BLaER1 treated with 17β-estradiol and CSF1 and Interleukin-3, amounts not matched to agents 10 nM and 100 nM (cell line): ENCODE data around the gene MFSD1.
A peak's percentile ranks its signal among the peaks of the same experiment; 100 is the strongest.

Source experiments
- H3K27ac ChIP-seq, 11 experiments: shearing (Covaris generic); formaldehyde crosslinking; 2 replicates each; pipeline ENCODE4 v1.8.1; 2022
- H3K27me3 ChIP-seq, 11 experiments: shearing (Covaris generic); formaldehyde crosslinking; 2 replicates each; pipeline ENCODE4 v1.8.1; 2022
- H3K36me3 ChIP-seq, 11 experiments: shearing (Covaris generic); formaldehyde crosslinking; 2 replicates each; pipeline ENCODE4 v1.8.1; 2022
- H3K4me1 ChIP-seq, 10 experiments: shearing (Covaris generic); formaldehyde crosslinking; 2 replicates each; pipeline ENCODE4 v1.8.1; 2022
- H3K4me2 ChIP-seq, 11 experiments: shearing (Covaris generic); formaldehyde crosslinking; 2 replicates each; pipeline ENCODE4 v1.8.1; 2022
- H3K4me3 ChIP-seq, 10 experiments: shearing (Covaris generic); formaldehyde crosslinking; 2 replicates each; pipeline ENCODE4 v1.8.1; 2022
- H3K9ac ChIP-seq, 11 experiments: shearing (Covaris generic); formaldehyde crosslinking; 2 replicates each; pipeline ENCODE4 v1.8.1; 2022
- H3K9me3 ChIP-seq, 11 experiments: shearing (Covaris generic); formaldehyde crosslinking; replicated peaks in 1 of 11; 2 replicates each; pipeline ENCODE4 v1.8.1; 2022
- H4K20me1 ChIP-seq, 11 experiments: shearing (Covaris generic); formaldehyde crosslinking; 2 replicates each; pipeline ENCODE4 v1.8.1; 2022
- Cebpa-rat ChIP-seq, 11 experiments: shearing (Covaris generic); IDR thresholded peaks; 2 replicates each; pipeline ENCODE4 v1.8.1; 2022

Gene MFSD1

GRCh38 chr3:158768361-158768787 is 33.5 kb upstream of the MFSD1 start:
- Histone ChIP-seq H3K27ac (no peak overlapping the region), H3K36me3 (no peaks in the 10 kb centered on the region), H3K4me1 (peaks cover 0 to 11% (median 0%) of the 10 kb centered on the region in 10 experiments; a peak in 2 of 20 replicates), H3K27me3 (no peaks in the 10 kb centered on the region), H3K4me3 (no peak overlapping the region), H4K20me1 (no peaks in the 10 kb centered on the region; a peak in 1 of 22 replicates), H3K4me2 (peak overlapping the region in 1 of 11 experiments; percentile 42; a peak in 2 of 22 replicates), H3K9ac (no peak overlapping the region), H3K9me3 (no peaks in the 10 kb centered on the region)
- TF ChIP-seq Cebpa-rat (IDR thresholded peaks at IDR 0.05): no peak

GRCh38 chr3:158768881-158769543 is 32.8 kb upstream of the MFSD1 start:
- no peaks in the 10 kb centered on the region for H3K36me3 ChIP-seq
- no peaks in the 10 kb centered on the region for H3K9me3 ChIP-seq
- H4K20me1 ChIP-seq: no peaks in the 10 kb centered on the region; a peak in 1 of 22 replicates
- H3K4me3 ChIP-seq: no peak overlapping the region
- H3K27ac ChIP-seq: no peak overlapping the region
- no peak for TF ChIP-seq Cebpa-rat (IDR thresholded peaks at IDR 0.05)
- peaks cover 0 to 18% (median 0%) of the 10 kb centered on the region in 10 experiments; a peak in 4 of 20 replicates for H3K4me1 ChIP-seq
- H3K4me2 ChIP-seq: peak overlapping the region in 1 of 11 experiments; percentile 42; a peak in 1 of 22 replicates
- no peaks in the 10 kb centered on the region for H3K27me3 ChIP-seq
- no peak overlapping the region for H3K9ac ChIP-seq

- Histone ChIP-seq H3K9me3 (no peaks in the 10 kb centered on the region), H3K4me3 (no peak overlapping the region), H3K9ac (no peak overlapping the region), H3K36me3 (no peaks in the 10 kb centered on the region), H3K4me2 (no peak overlapping the region), H3K27ac (no peak overlapping the region), H4K20me1 (no peaks in the 10 kb centered on the region; a peak in 1 of 22 replicates), H3K4me1 (peaks cover 0 to 23% (median 0%) of the 10 kb centered on the region in 10 experiments; a peak in 4 of 20 replicates), H3K27me3 (no peaks in the 10 kb centered on the region)
- TF ChIP-seq Cebpa-rat (IDR thresholded peaks at IDR 0.05): no peak
These were observed 32.3 kb upstream of the MFSD1 start for GRCh38 chr3:158769549-158769948.

GRCh38 chr3:158769952-158770740 is 31.7 kb upstream of the MFSD1 start:
- H3K4me3 ChIP-seq: no peak overlapping the region
- no peak overlapping the region for H3K27ac ChIP-seq
- H3K4me2 ChIP-seq: no peak overlapping the region
- H3K9ac ChIP-seq: no peak overlapping the region
- no peaks in the 10 kb centered on the region for H3K36me3 ChIP-seq
- no peaks in the 10 kb centered on the region for H3K9me3 ChIP-seq
- no peaks in the 10 kb centered on the region for H3K27me3 ChIP-seq
- H4K20me1 ChIP-seq: no peaks in the 10 kb centered on the region; a peak in 1 of 22 replicates
- H3K4me1 ChIP-seq: peaks cover 0 to 29% (median 0%) of the 10 kb centered on the region in 10 experiments; a peak in 4 of 20 replicates
- TF ChIP-seq Cebpa-rat (IDR thresholded peaks at IDR 0.05): no peak

GRCh38 chr3:158770741-158771350 is 31.0 kb upstream of the MFSD1 start:
- Histone ChIP-seq H3K36me3 (no peaks in the 10 kb centered on the region), H3K27ac (no peak overlapping the region), H3K4me1 (peaks cover 0 to 36% (median 0%) of the 10 kb centered on the region in 10 experiments; a peak in 4 of 20 replicates), H3K9me3 (no peaks in the 10 kb centered on the region), H4K20me1 (no peaks in the 10 kb centered on the region; a peak in 1 of 22 replicates), H3K9ac (no peak overlapping the region), H3K4me3 (no peak overlapping the region), H3K27me3 (no peaks in the 10 kb centered on the region), H3K4me2 (no peak overlapping the region)
- TF ChIP-seq Cebpa-rat (IDR thresholded peaks at IDR 0.05): no peak

- Histone ChIP-seq H3K27me3 (no peaks in the 10 kb centered on the region), H3K4me3 (no peak overlapping the region), H3K4me2 (no peak overlapping the region), H4K20me1 (no peaks in the 10 kb centered on the region; a peak in 1 of 22 replicates), H3K9me3 (no peaks in the 10 kb centered on the region), H3K4me1 (peaks cover 0 to 43% (median 0%) of the 10 kb centered on the region in 10 experiments; a peak in 4 of 20 replicates), H3K9ac (no peak overlapping the region), H3K27ac (no peak overlapping the region), H3K36me3 (no peaks in the 10 kb centered on the region)
- TF ChIP-seq Cebpa-rat (IDR thresholded peaks at IDR 0.05): no peak
These were observed 30.3 kb upstream of the MFSD1 start for GRCh38 chr3:158771577-158771976.

GRCh38 chr3:158771982-158772381 is 29.9 kb upstream of the MFSD1 start:
- Histone ChIP-seq H3K4me1 (peaks cover 0 to 47% (median 0%) of the 10 kb centered on the region in 10 experiments; a peak in 5 of 20 replicates), H3K4me2 (no peak overlapping the region), H3K9me3 (no peaks in the 10 kb centered on the region), H3K9ac (no peak overlapping the region), H3K27ac (no peak overlapping the region), H4K20me1 (no peaks in the 10 kb centered on the region; a peak in 1 of 22 replicates), H3K27me3 (no peaks in the 10 kb centered on the region), H3K36me3 (no peaks in the 10 kb centered on the region), H3K4me3 (no peak overlapping the region)
- TF ChIP-seq Cebpa-rat (IDR thresholded peaks at IDR 0.05): no peak

GRCh38 chr3:158773166-158773565 is 28.7 kb upstream of the MFSD1 start:
- H3K27me3 ChIP-seq: no peaks in the 10 kb centered on the region
- H3K9ac ChIP-seq: no peak overlapping the region
- H3K4me2 ChIP-seq: peak overlapping the region in 1 of 11 experiments; percentile 85; a peak in 1 of 22 replicates
- no peaks in the 10 kb centered on the region for H3K9me3 ChIP-seq
- peaks cover 0 to 56% (median 0%) of the 10 kb centered on the region in 10 experiments; a peak in 5 of 20 replicates for H3K4me1 ChIP-seq
- H4K20me1 ChIP-seq: no peaks in the 10 kb centered on the region; a peak in 1 of 22 replicates
- TF ChIP-seq Cebpa-rat (IDR thresholded peaks at IDR 0.05): no peak
- H3K36me3 ChIP-seq: no peaks in the 10 kb centered on the region
- no peak overlapping the region for H3K27ac ChIP-seq
- no peak overlapping the region for H3K4me3 ChIP-seq
